ENCODE results near the gene MAPRE2. TPM values are rescaled to one million over a fixed set of nuclear protein-coding genes. Genes with fewer than 3 reads are reported as not detected.

The MAPRE2 gene
- total RNA-seq, 1 experiment from 2014 or later: 29.4 TPM

DNA sequence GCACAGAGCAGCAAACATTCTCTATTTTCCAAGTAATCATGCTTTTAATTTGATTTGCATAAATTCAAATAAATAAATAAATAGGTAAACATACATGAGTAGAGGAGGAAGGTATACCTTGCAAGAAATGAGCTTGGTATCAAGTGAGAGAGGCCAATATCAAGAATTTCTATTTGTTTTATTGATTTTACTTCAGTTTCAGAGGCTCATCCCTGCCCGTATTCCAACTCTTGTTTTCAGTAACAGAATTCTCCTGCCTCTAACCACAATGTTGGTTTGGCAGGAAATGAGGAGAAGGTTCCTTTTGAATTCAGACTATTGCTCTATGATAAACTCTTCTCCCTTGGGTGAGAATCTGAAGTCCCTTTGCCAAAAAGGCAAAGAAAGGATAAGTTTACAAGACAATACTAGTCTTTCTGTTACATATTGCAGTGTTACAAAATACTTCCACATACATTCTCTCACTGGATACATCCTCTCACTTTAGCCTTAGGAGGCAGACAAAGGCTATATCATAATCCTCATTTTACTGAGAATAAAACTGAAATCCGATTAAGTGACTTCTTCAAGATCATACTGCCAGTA lies 131.3 kb downstream of the MAPRE2 start:
- Histone ChIP-seq H2AFZ (ENCODE audit: low read length) (no peak overlapping the region), H2AK5ac (ENCODE audit: insufficient read length, low read length) (no peak overlapping the region), H3K79me2 (ENCODE audit: insufficient read depth, low read length) (no peaks in the 10 kb centered on the region), H4K91ac (ENCODE audit: insufficient read length, low read depth, low read length) (no peak overlapping the region), H4K5ac (ENCODE audit: insufficient read length, low read depth, low read length) (no peak overlapping the region), H3K23ac (ENCODE audit: insufficient read length, low read depth, low read length) (no peak overlapping the region), H4K20me1 (ENCODE audit: control insufficient read depth, insufficient read depth, insufficient read length) (no peaks in the 10 kb centered on the region), H3K18ac (ENCODE audit: insufficient read length, low read depth, low read length) (no peak overlapping the region), H2BK20ac (ENCODE audit: low read depth, low read length, poor library complexity, severe bottlenecking) (no peak overlapping the region), H3K14ac (ENCODE audit: insufficient read depth, low read length) (no peak overlapping the region), H3K27ac (ENCODE audit: insufficient read length, low read depth, low read length) (no peak overlapping the region), H2BK12ac (ENCODE audit: insufficient read length, low read depth, low read length) (no peak overlapping the region), H3K4me1 (ENCODE audit: insufficient read depth, low read length) (no peaks in the 10 kb centered on the region), H3K4me2 (ENCODE audit: insufficient read depth, insufficient read length, low read length) (no peak overlapping the region), H3K9ac (ENCODE audit: extremely low read depth, insufficient read length, low read length) (no peak overlapping the region), H3T11ph (ENCODE audit: low read length) (no peak overlapping the region), H3K27me3 (ENCODE audit: insufficient read depth, low read length) (no peaks in the 10 kb centered on the region), H2BK5ac (ENCODE audit: insufficient read length, low read length) (no peak overlapping the region), H4K8ac (replicated peaks; ENCODE audit: insufficient read length, low read depth, low read length) (no peak overlapping the region), H3K4ac (ENCODE audit: low read depth, low read length) (no peak overlapping the region), H3K79me1 (ENCODE audit: insufficient read depth, low read depth, low read length, poor library complexity, severe bottlenecking) (no peaks in the 10 kb centered on the region), H3K23me2 (ENCODE audit: insufficient read length, low read depth, low read length, poor library complexity, severe bottlenecking) (no peaks in the 10 kb centered on the region), H3K9me3 (ENCODE audit: control insufficient read depth, low read depth, low read length) (no peaks in the 10 kb centered on the region), H2BK120ac (ENCODE audit: low read depth, low read length, poor library complexity, severe bottlenecking) (no peak overlapping the region), H3K56ac (ENCODE audit: insufficient read length, low read depth, low read length) (no peak overlapping the region), H2BK15ac (ENCODE audit: low read depth, low read length) (no peak overlapping the region)
- Mint-ChIP-seq H3K4me3 (no peak overlapping the region), H3K36me3 (ENCODE audit: insufficient read depth in 1 of 3, low read depth in 3 of 3) (peaks cover 2 to 19% (median 5%) of the 10 kb centered on the region in 3 experiments; a peak in 4 of 7 replicates), H3K4me1 (peaks cover 23 to 32% of the 10 kb centered on the region in 2 experiments), H3K27me3 (ENCODE audit: low read depth) (no peaks in the 10 kb centered on the region; the same call in 1 of the 2 replicates), H3K27ac (peak overlapping the region in 1 of 3 experiments; percentile 90; a peak in 3 of 7 replicates), H3K9me3 (peaks cover 8 to 13% of the 10 kb centered on the region in 2 experiments)
- no peak for TF ChIP-seq CTCF (conservative IDR thresholded peaks at IDR 0.05)
- no CpG with 5 or more reads among the region's 2 CpGs for WGBS (ENCODE audit: extremely low coverage, insufficient read length, low lambda C conversion rate)
- no peak for DNase-seq

Data from H9 (cell line).